ENCODE data around the gene GOLGA8O. TPM values are rescaled to one million over a fixed set of nuclear protein-coding genes. Genes with fewer than 3 reads are reported as not detected.
A peak's percentile ranks its signal among the peaks of the same experiment; 100 is the strongest.
"Not testable (repeated sequence)": the region's sequence is repeated elsewhere in the genome, so short reads cannot be mapped to it uniquely, and the experiment has no call there.

The GOLGA8O gene
- total RNA-seq (1 to 10 TPM in 1 of 2 donors, not detected in 1; 2.6 TPM), polyA plus RNA-seq (ENCODE audit: insufficient read length in 2 of 2) (under 1 TPM; 0.15 to 0.19 TPM)
- long read RNA-seq, donor 1: 0 reads
- long read RNA-seq, donor 2: 0 reads
- long read RNA-seq, donor 3: 0 reads
- long read RNA-seq, donor 4, partial matches to known transcripts: 5 of 5 reads
- long read RNA-seq, donor 4, other reads (novel, unspliced or antisense): 0 of 5 reads

- not testable (repeated sequence) for H3K27ac ChIP-seq (ENCODE audit: low read depth, low read length); H3K27me3 ChIP-seq (ENCODE audit: control insufficient read depth, insufficient read depth, low read length); H3K9me3 ChIP-seq (ENCODE audit: control insufficient read depth, insufficient read depth, low read length); DNase-seq (ENCODE audit: low read depth in 4 of 6, low spot score in 6 of 6); H3K4me3 ChIP-seq (ENCODE audit: low read depth, low read length); H3K36me3 ChIP-seq (ENCODE audit: control insufficient read depth, insufficient read depth, low read length); H3K4me1 ChIP-seq (ENCODE audit: control insufficient read depth, insufficient read depth, low read length)
- no CpG with 5 or more reads among the region's 7 CpGs for WGBS (ENCODE audit: insufficient coverage)
These were observed at the start of gene GOLGA8O for GRCh38 chr15:32455534-32455933. TSS of gene GOLGA8O (minus strand) at chr15:32455634. CDS start at chr15:32455536, 98 bp downstream.

GRCh38 chr15:32504152-32504811 is 48.8 kb upstream of the GOLGA8O start:
- not testable (repeated sequence) for H3K9me3 ChIP-seq (ENCODE audit: control insufficient read depth, insufficient read depth, low read length); H3K4me1 ChIP-seq (ENCODE audit: control insufficient read depth, insufficient read depth, low read length); DNase-seq (ENCODE audit: low read depth in 4 of 6, low spot score in 6 of 6); H3K4me3 ChIP-seq (ENCODE audit: low read depth, low read length); H3K27me3 ChIP-seq (ENCODE audit: control insufficient read depth, insufficient read depth, low read length); H3K36me3 ChIP-seq (ENCODE audit: control insufficient read depth, insufficient read depth, low read length); H3K27ac ChIP-seq (ENCODE audit: low read depth, low read length)
- no CpG with 5 or more reads among the region's 8 CpGs for WGBS (ENCODE audit: insufficient coverage)

- not testable (repeated sequence) for H3K4me1 ChIP-seq (ENCODE audit: control insufficient read depth, insufficient read depth, low read length); H3K27me3 ChIP-seq (ENCODE audit: control insufficient read depth, insufficient read depth, low read length); H3K4me3 ChIP-seq (ENCODE audit: low read depth, low read length); H3K36me3 ChIP-seq (ENCODE audit: control insufficient read depth, insufficient read depth, low read length); H3K9me3 ChIP-seq (ENCODE audit: control insufficient read depth, insufficient read depth, low read length); H3K27ac ChIP-seq (ENCODE audit: low read depth, low read length)
- no CpG with 5 or more reads among the region's 1 CpG for WGBS (ENCODE audit: insufficient coverage)
- DNase-seq (ENCODE audit: low read depth in 4 of 6, low spot score in 6 of 6): peak in 3 of 6 donors; percentile 6 to 66 (median 17)
These were observed 47.5 kb upstream of the GOLGA8O start for GRCh38 chr15:32502946-32503345.

GRCh38 chr15:32492768-32493167 is 37.3 kb upstream of the GOLGA8O start:
- H3K36me3 ChIP-seq (ENCODE audit: control insufficient read depth, insufficient read depth, low read length); DNase-seq (ENCODE audit: low read depth in 4 of 6, low spot score in 6 of 6); H3K27ac ChIP-seq (ENCODE audit: low read depth, low read length); H3K4me1 ChIP-seq (ENCODE audit: control insufficient read depth, insufficient read depth, low read length); H3K4me3 ChIP-seq (ENCODE audit: low read depth, low read length); H3K27me3 ChIP-seq (ENCODE audit: control insufficient read depth, insufficient read depth, low read length); H3K9me3 ChIP-seq (ENCODE audit: control insufficient read depth, insufficient read depth, low read length): not testable (repeated sequence)
- no CpG with 5 or more reads among the region's 4 CpGs for WGBS (ENCODE audit: insufficient coverage)

GRCh38 chr15:32486474-32486873 is 31.0 kb upstream of the GOLGA8O start:
- DNase-seq (ENCODE audit: low read depth in 4 of 6, low spot score in 6 of 6); H3K36me3 ChIP-seq (ENCODE audit: control insufficient read depth, insufficient read depth, low read length); H3K9me3 ChIP-seq (ENCODE audit: control insufficient read depth, insufficient read depth, low read length); H3K4me3 ChIP-seq (ENCODE audit: low read depth, low read length); H3K4me1 ChIP-seq (ENCODE audit: control insufficient read depth, insufficient read depth, low read length); H3K27me3 ChIP-seq (ENCODE audit: control insufficient read depth, insufficient read depth, low read length); H3K27ac ChIP-seq (ENCODE audit: low read depth, low read length): not testable (repeated sequence)
- WGBS (ENCODE audit: insufficient coverage): 100% methylated on average over 3 of the region's 12 CpGs

GRCh38 chr15:32483377-32483776 is 27.9 kb upstream of the GOLGA8O start:
- DNase-seq (ENCODE audit: low read depth in 4 of 6, low spot score in 6 of 6); H3K27ac ChIP-seq (ENCODE audit: low read depth, low read length); H3K9me3 ChIP-seq (ENCODE audit: control insufficient read depth, insufficient read depth, low read length); H3K27me3 ChIP-seq (ENCODE audit: control insufficient read depth, insufficient read depth, low read length); H3K4me1 ChIP-seq (ENCODE audit: control insufficient read depth, insufficient read depth, low read length); H3K4me3 ChIP-seq (ENCODE audit: low read depth, low read length); H3K36me3 ChIP-seq (ENCODE audit: control insufficient read depth, insufficient read depth, low read length): not testable (repeated sequence)
- no CpG with 5 or more reads among the region's 6 CpGs for WGBS (ENCODE audit: insufficient coverage)

- H3K27me3 ChIP-seq (ENCODE audit: control insufficient read depth, insufficient read depth, low read length); H3K9me3 ChIP-seq (ENCODE audit: control insufficient read depth, insufficient read depth, low read length); H3K4me3 ChIP-seq (ENCODE audit: low read depth, low read length); H3K27ac ChIP-seq (ENCODE audit: low read depth, low read length); H3K36me3 ChIP-seq (ENCODE audit: control insufficient read depth, insufficient read depth, low read length); DNase-seq (ENCODE audit: low read depth in 4 of 6, low spot score in 6 of 6); H3K4me1 ChIP-seq (ENCODE audit: control insufficient read depth, insufficient read depth, low read length): not testable (repeated sequence)
- no CpG with 5 or more reads among the region's 5 CpGs for WGBS (ENCODE audit: insufficient coverage)
These were observed 26.2 kb upstream of the GOLGA8O start for GRCh38 chr15:32481683-32482082.

- not testable (repeated sequence) for H3K36me3 ChIP-seq (ENCODE audit: control insufficient read depth, insufficient read depth, low read length); H3K4me3 ChIP-seq (ENCODE audit: low read depth, low read length); DNase-seq (ENCODE audit: low read depth in 4 of 6, low spot score in 6 of 6); H3K27ac ChIP-seq (ENCODE audit: low read depth, low read length); H3K9me3 ChIP-seq (ENCODE audit: control insufficient read depth, insufficient read depth, low read length); H3K27me3 ChIP-seq (ENCODE audit: control insufficient read depth, insufficient read depth, low read length); H3K4me1 ChIP-seq (ENCODE audit: control insufficient read depth, insufficient read depth, low read length)
- 100% methylated on average over 1 of the region's 23 CpGs for WGBS (ENCODE audit: insufficient coverage)
These were observed 12.6 kb upstream of the GOLGA8O start for GRCh38 chr15:32468076-32468475.

GRCh38 chr15:32440445-32440977 is 14.9 kb downstream of the GOLGA8O start:
- not testable (repeated sequence) for H3K4me3 ChIP-seq (ENCODE audit: low read depth, low read length); H3K27ac ChIP-seq (ENCODE audit: low read depth, low read length); H3K27me3 ChIP-seq (ENCODE audit: control insufficient read depth, insufficient read depth, low read length); H3K4me1 ChIP-seq (ENCODE audit: control insufficient read depth, insufficient read depth, low read length); H3K36me3 ChIP-seq (ENCODE audit: control insufficient read depth, insufficient read depth, low read length); DNase-seq (ENCODE audit: low read depth in 4 of 6, low spot score in 6 of 6); H3K9me3 ChIP-seq (ENCODE audit: control insufficient read depth, insufficient read depth, low read length)
- WGBS (ENCODE audit: insufficient coverage): no CpG with 5 or more reads among the region's 12 CpGs

Data from spinal cord (tissue), 10 donors.